Measurements from ENCODE around the gene NACA. TPM values are rescaled to one million over a fixed set of nuclear protein-coding genes. Genes with fewer than 3 reads are reported as not detected.

The NACA gene
- total RNA-seq, 1 experiment from 2014 or later = 1,667 TPM

Other genes starting within 250 kb of the NACA start
- 0.12 and 1.2 TPM in 2 replicates for gene GLS2, start 237.1 kb downstream of the NACA start, total RNA-seq (2014; rRNA removed; shearing (Covaris generic))
- gene RBMS2, start 203.5 kb downstream of the NACA start, total RNA-seq (2014; rRNA removed; shearing (Covaris generic)) = 3.4 and 3.8 TPM in 2 replicates
- 2.9 and 7.4 TPM in 2 replicates for gene BAZ2A, start 95.0 kb downstream of the NACA start, total RNA-seq (2014; rRNA removed; shearing (Covaris generic))
- 211 and 219 TPM in 2 replicates for gene ATP5F1B, start 79.3 kb downstream of the NACA start, total RNA-seq (2014; rRNA removed; shearing (Covaris generic))
- gene PTGES3, start 37.0 kb downstream of the NACA start, total RNA-seq (2014; rRNA removed; shearing (Covaris generic)) = 54.0 and 85.3 TPM in 2 replicates
- 11.9 and 25.5 TPM in 2 replicates for gene PRIM1, start 27.0 kb upstream of the NACA start, total RNA-seq (2014; rRNA removed; shearing (Covaris generic))
- 1.8 and 3.0 TPM in 2 replicates for gene HSD17B6, start 38.0 kb upstream of the NACA start, total RNA-seq (2014; rRNA removed; shearing (Covaris generic))
- gene SDR9C7, start 209.1 kb upstream of the NACA start, total RNA-seq (2014; rRNA removed; shearing (Covaris generic)) = not detected in 2 replicates
- gene RDH16, start 232.3 kb upstream of the NACA start, total RNA-seq (2014; rRNA removed; shearing (Covaris generic)) = not detected in 2 replicates

All from G401 (cell line).